D341Med (cell line): ENCODE data around the gene IGLL1.
A peak's percentile ranks its signal among the peaks of the same experiment; 100 is the strongest.

Source experiments
- DNase-seq: peaks from one replicate; pipeline ENCODE4 v3.0.0; 2012; ENCODE audit warnings: low spot score

Gene IGLL1

GRCh38 chr22:23527971-23528740 lies 51.9 kb downstream of the IGLL1 start:
- peak; percentile 10 for DNase-seq

GRCh38 chr22:23526596-23527316 lies 53.3 kb downstream of the IGLL1 start:
- DNase-seq, result peak; percentile 5

DNA sequence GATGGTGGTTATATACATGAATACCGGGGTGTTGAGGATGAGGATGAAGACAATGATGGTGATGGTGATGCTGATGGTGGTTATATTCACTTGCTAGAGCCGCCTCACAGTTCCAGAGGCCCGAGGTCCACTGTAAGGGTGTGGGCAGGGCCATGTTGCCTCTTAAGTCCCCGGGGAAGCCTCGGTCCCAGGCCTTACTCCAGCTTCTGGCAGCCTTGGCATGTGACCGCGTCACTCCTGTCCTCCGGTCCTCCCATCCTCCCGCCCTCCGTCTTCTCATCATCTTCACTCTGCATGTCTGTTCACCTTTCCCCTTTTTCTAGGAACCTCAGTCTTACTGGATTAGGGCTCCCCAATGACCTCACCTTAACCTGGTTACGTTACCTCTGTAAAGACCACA lies 54.6 kb downstream of the IGLL1 start:
- no peak for DNase-seq

GRCh38 chr22:23524226-23524625 lies 55.9 kb downstream of the IGLL1 start:
- DNase-seq, result no peak

DNA sequence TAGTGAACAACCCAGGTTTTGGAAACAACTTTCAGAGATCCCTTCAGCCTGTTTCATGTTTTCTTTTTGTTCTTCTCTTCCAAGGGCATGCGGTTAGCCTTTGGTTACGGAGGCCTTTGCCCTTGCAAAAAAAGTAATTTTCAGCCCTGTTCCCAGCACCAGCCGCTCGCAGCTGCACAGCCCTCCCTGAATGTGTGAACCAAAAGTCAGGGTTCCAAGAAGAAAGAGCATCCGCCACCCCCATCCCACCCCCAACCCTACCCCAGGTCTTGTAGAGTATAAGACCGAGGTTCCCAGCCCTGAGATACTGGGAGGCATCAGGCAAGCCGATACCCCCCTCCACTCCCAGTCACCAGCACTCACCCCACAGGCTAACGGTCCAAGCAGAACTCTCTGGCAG lies 56.4 kb downstream of the IGLL1 start:
- no peak for DNase-seq
